IPS-18c (cell line): ENCODE measurements around the gene NUTM2G.
"Not testable (repeated sequence)": the region's sequence is repeated elsewhere in the genome, so short reads cannot be mapped to it uniquely, and the experiment has no call there.

ENCODE experiments used
- H3K4me3 ChIP-seq: 2 replicates; pipeline ENCODE4 v1.7.0; 2013; ENCODE audit warnings: low read depth, mild to moderate bottlenecking, low read length, moderate library complexity; ENCODE audit not compliant: insufficient read depth
- H3K9me3 ChIP-seq: one replicate; pipeline ENCODE4 v1.6.1; 2013; ENCODE audit warnings: mild to moderate bottlenecking, low read length, moderate library complexity; ENCODE audit not compliant: control insufficient read depth, insufficient read depth

NUTM2G gene

GRCh38 chr9:96937442-96937841, 8.8 kb downstream of the NUTM2G start:
- not testable (repeated sequence) for H3K4me3 ChIP-seq, H3K9me3 ChIP-seq

GRCh38 chr9:96938957-96939665, 10.5 kb downstream of the NUTM2G start:
- not testable (repeated sequence) for H3K9me3 ChIP-seq, H3K4me3 ChIP-seq

GRCh38 chr9:96940982-96941381, 12.3 kb downstream of the NUTM2G start:
- not testable (repeated sequence) for H3K9me3 ChIP-seq

GRCh38 chr9:96941628-96942027, 13.0 kb downstream of the NUTM2G start:
- H3K9me3 ChIP-seq = not testable (repeated sequence)

More at GRCh38 chr9:96940982-96941381, 12.3 kb downstream of the NUTM2G start:
- not testable (repeated sequence) for H3K4me3 ChIP-seq

GRCh38 chr9:96942181-96942580, 13.5 kb downstream of the NUTM2G start:
- not testable (repeated sequence) for H3K4me3 ChIP-seq, H3K9me3 ChIP-seq

More at GRCh38 chr9:96941628-96942027, 13.0 kb downstream of the NUTM2G start:
- not testable (repeated sequence) for H3K4me3 ChIP-seq

- not testable (repeated sequence) for H3K9me3 ChIP-seq, H3K4me3 ChIP-seq
Observed at GRCh38 chr9:96949346-96949745, 20.7 kb downstream of the NUTM2G start.

- not testable (repeated sequence) for H3K4me3 ChIP-seq, H3K9me3 ChIP-seq
Observed at GRCh38 chr9:96950539-96950938, 21.9 kb downstream of the NUTM2G start.

- H3K4me3 ChIP-seq, H3K9me3 ChIP-seq: not testable (repeated sequence)
Observed at GRCh38 chr9:96967591-96967990, 38.9 kb downstream of the NUTM2G start.

- H3K9me3 ChIP-seq = not testable (repeated sequence)
Observed at GRCh38 chr9:96972552-96972951, 43.9 kb downstream of the NUTM2G start.

GRCh38 chr9:96974037-96974436, 45.4 kb downstream of the NUTM2G start:
- H3K4me3 ChIP-seq, H3K9me3 ChIP-seq: not testable (repeated sequence)

More at GRCh38 chr9:96972552-96972951, 43.9 kb downstream of the NUTM2G start:
- not testable (repeated sequence) for H3K4me3 ChIP-seq

GRCh38 chr9:96983496-96984122, 55.0 kb downstream of the NUTM2G start:
- not testable (repeated sequence) for H3K9me3 ChIP-seq, H3K4me3 ChIP-seq

- not testable (repeated sequence) for H3K9me3 ChIP-seq, H3K4me3 ChIP-seq
Observed at GRCh38 chr9:96984139-96984538, 55.5 kb downstream of the NUTM2G start.

- H3K9me3 ChIP-seq, H3K4me3 ChIP-seq: not testable (repeated sequence)
Observed at GRCh38 chr9:96984887-96985286, 56.2 kb downstream of the NUTM2G start.
